ENCODE results near the gene MAP2K5.

GRCh38 chr15:67740405-67740804 is 197.9 kb downstream of the MAP2K5 start:
- TF ChIP-seq, protein P1, sequence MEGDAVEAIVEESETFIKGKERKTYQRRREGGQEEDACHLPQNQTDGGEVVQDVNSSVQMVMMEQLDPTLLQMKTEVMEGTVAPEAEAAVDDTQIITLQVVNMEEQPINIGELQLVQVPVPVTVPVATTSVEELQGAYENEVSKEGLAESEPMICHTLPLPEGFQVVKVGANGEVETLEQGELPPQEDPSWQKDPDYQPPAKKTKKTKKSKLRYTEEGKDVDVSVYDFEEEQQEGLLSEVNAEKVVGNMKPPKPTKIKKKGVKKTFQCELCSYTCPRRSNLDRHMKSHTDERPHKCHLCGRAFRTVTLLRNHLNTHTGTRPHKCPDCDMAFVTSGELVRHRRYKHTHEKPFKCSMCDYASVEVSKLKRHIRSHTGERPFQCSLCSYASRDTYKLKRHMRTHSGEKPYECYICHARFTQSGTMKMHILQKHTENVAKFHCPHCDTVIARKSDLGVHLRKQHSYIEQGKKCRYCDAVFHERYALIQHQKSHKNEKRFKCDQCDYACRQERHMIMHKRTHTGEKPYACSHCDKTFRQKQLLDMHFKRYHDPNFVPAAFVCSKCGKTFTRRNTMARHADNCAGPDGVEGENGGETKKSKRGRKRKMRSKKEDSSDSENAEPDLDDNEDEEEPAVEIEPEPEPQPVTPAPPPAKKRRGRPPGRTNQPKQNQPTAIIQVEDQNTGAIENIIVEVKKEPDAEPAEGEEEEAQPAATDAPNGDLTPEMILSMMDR (IDR thresholded peaks at IDR 0.05) = no peak
- TF ChIP-seq POLR2AphosphoS5 (IDR thresholded peaks at IDR 0.05) = no peak
- no peak for TF ChIP-seq EP300 (IDR thresholded peaks at IDR 0.05)
